ENCODE results near the gene MGST2. TPM values are rescaled to one million over a fixed set of nuclear protein-coding genes. Genes with fewer than 3 reads are reported as not detected.
"Not testable (repeated sequence)": the region's sequence is repeated elsewhere in the genome, so short reads cannot be mapped to it uniquely, and the experiment has no call there.

Gene MGST2
- polyA plus RNA-seq, 1 donor from 2014 or later = 2.0 TPM

DNA sequence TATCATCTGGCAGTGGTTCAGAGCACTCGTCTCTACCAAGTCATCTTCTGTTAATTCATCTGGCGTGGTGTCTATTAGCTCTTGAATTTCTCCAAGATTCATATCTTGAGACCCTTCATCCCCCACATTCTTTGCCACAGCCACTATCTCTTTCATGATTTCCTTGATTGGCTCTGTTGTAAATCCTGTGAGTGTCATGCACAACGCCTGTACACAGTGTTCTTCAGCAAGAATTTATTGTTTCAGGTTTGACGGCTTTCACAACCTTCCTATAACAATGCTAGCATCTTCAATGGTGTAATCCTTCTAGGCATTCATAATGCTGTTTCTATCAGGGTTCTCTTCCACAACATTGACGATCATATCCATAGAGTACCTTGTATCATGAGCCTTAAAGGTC lies 30.9 kb downstream of the MGST2 start (continued):
- no peak for TF ChIP-seq MXI1 (conservative IDR thresholded peaks at IDR 0.05; ENCODE audit: poor library complexity, severe bottlenecking)

DNA sequence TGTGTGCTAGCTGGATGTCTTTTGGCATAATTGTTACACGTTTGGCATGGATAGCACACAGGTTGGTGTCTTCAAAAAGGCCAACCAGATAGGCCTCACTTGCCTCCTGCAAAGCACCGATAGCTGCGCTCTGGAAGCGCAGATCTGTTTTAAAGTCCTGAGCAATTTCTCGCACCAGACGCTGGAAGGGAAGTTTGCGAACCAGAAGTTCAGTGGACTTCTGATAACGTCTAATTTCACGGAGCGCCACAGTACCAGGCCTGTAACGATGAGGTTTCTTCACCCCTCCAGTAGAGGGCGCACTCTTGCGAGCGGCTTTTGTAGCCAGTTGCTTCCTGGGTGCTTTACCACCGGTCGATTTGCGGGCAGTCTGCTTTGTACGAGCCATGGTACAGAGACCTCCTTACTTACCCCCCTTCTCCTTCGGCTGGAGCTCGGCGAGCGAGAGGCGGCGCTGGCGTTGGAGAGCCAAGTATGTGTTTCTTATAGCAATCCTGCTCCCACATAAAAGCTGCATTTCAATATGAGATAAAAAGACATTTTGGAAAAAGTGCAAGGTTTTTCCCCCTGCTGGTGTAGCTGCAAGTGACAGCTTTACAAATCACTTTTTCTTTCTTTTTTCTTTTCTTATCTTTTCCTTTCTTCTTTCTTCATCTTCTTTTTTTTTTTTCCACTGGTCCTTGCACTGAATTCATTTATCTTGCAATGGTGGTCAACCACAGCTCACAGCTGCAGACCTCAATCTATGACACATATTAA lies 32.7 kb downstream of the MGST2 start:
- H3K9ac ChIP-seq (ENCODE audit: low read length); H2AFZ ChIP-seq (ENCODE audit: low read depth, low read length); H3K36me3 ChIP-seq (ENCODE audit: insufficient read depth, low read length): not testable (repeated sequence)

GRCh38 chr4:139700568-139700967 lies 34.9 kb downstream of the MGST2 start:
- Histone ChIP-seq H3K4me3 (ENCODE audit: low read length) (no peak overlapping the region), H4K20me1 (ENCODE audit: insufficient read depth) (no peaks in the 10 kb centered on the region), H3K27me3 (ENCODE audit: insufficient read depth, low read depth, low read length) (no peaks in the 10 kb centered on the region), H3F3A (ENCODE audit: insufficient read depth, low read length, poor library complexity, severe bottlenecking) (no peaks in the 10 kb centered on the region), H2AFZ (ENCODE audit: low read depth, low read length) (no peak overlapping the region), H3K9me3 (ENCODE audit: low read length) (no peaks in the 10 kb centered on the region), H3K27ac (ENCODE audit: low read length) (no peak overlapping the region), H3K4me2 (ENCODE audit: low read length) (no peak overlapping the region), H3K79me2 (replicated peaks; ENCODE audit: insufficient read depth, low read length) (no peaks in the 10 kb centered on the region), H3K9me2 (ENCODE audit: insufficient read depth, low read length) (no peaks in the 10 kb centered on the region), H3K36me3 (ENCODE audit: insufficient read depth, low read length) (no peaks in the 10 kb centered on the region), H3K9ac (ENCODE audit: low read length) (no peak overlapping the region)
- TF ChIP-seq EP300 (conservative IDR thresholded peaks at IDR 0.05; ENCODE audit: poor library complexity, severe bottlenecking) (no peak), MXI1 (conservative IDR thresholded peaks at IDR 0.05; ENCODE audit: poor library complexity, severe bottlenecking) (no peak), SMC3 (conservative IDR thresholded peaks at IDR 0.05; ENCODE audit: poor library complexity) (no peak), TAF1 (IDR thresholded peaks at IDR 0.05; ENCODE audit: low read depth) (no peak), RAD21 (conservative IDR thresholded peaks at IDR 0.05) (no peak), POLR2AphosphoS5 (IDR thresholded peaks at IDR 0.05) (no peak), EZH2 (IDR thresholded peaks at IDR 0.05; ENCODE audit: borderline replicate concordance, insufficient read depth, low read length, poor library complexity, severe bottlenecking) (no peak)
- TF ChIP-seq, protein P1, sequence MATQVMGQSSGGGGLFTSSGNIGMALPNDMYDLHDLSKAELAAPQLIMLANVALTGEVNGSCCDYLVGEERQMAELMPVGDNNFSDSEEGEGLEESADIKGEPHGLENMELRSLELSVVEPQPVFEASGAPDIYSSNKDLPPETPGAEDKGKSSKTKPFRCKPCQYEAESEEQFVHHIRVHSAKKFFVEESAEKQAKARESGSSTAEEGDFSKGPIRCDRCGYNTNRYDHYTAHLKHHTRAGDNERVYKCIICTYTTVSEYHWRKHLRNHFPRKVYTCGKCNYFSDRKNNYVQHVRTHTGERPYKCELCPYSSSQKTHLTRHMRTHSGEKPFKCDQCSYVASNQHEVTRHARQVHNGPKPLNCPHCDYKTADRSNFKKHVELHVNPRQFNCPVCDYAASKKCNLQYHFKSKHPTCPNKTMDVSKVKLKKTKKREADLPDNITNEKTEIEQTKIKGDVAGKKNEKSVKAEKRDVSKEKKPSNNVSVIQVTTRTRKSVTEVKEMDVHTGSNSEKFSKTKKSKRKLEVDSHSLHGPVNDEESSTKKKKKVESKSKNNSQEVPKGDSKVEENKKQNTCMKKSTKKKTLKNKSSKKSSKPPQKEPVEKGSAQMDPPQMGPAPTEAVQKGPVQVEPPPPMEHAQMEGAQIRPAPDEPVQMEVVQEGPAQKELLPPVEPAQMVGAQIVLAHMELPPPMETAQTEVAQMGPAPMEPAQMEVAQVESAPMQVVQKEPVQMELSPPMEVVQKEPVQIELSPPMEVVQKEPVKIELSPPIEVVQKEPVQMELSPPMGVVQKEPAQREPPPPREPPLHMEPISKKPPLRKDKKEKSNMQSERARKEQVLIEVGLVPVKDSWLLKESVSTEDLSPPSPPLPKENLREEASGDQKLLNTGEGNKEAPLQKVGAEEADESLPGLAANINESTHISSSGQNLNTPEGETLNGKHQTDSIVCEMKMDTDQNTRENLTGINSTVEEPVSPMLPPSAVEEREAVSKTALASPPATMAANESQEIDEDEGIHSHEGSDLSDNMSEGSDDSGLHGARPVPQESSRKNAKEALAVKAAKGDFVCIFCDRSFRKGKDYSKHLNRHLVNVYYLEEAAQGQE (IDR thresholded peaks at IDR 0.05; ENCODE audit: borderline replicate concordance) = no peak
- TF ChIP-seq, protein P2, sequence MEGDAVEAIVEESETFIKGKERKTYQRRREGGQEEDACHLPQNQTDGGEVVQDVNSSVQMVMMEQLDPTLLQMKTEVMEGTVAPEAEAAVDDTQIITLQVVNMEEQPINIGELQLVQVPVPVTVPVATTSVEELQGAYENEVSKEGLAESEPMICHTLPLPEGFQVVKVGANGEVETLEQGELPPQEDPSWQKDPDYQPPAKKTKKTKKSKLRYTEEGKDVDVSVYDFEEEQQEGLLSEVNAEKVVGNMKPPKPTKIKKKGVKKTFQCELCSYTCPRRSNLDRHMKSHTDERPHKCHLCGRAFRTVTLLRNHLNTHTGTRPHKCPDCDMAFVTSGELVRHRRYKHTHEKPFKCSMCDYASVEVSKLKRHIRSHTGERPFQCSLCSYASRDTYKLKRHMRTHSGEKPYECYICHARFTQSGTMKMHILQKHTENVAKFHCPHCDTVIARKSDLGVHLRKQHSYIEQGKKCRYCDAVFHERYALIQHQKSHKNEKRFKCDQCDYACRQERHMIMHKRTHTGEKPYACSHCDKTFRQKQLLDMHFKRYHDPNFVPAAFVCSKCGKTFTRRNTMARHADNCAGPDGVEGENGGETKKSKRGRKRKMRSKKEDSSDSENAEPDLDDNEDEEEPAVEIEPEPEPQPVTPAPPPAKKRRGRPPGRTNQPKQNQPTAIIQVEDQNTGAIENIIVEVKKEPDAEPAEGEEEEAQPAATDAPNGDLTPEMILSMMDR (IDR thresholded peaks at IDR 0.05; ENCODE audit: poor library complexity, severe bottlenecking) = no peak

More for the DNA sequence above, 32.7 kb downstream of the MGST2 start:
- TF ChIP-seq, protein P2 (IDR thresholded peaks at IDR 0.05; ENCODE audit: poor library complexity, severe bottlenecking) = peak; percentile 9
- not testable (repeated sequence) for H3K79me2 ChIP-seq (replicated peaks; ENCODE audit: insufficient read depth, low read length); H3K9me3 ChIP-seq (ENCODE audit: low read length); H3K4me3 ChIP-seq (ENCODE audit: low read length); H3K9me2 ChIP-seq (ENCODE audit: insufficient read depth, low read length); H3F3A ChIP-seq (ENCODE audit: insufficient read depth, low read length, poor library complexity, severe bottlenecking); H3K27me3 ChIP-seq (ENCODE audit: insufficient read depth, low read depth, low read length); H3K27ac ChIP-seq (ENCODE audit: low read length); H4K20me1 ChIP-seq (ENCODE audit: insufficient read depth); H3K4me2 ChIP-seq (ENCODE audit: low read length)

All from neural cell (in vitro differentiated cells).